ENCODE data around the gene ZBTB20.

The ZBTB20 gene

DNA sequence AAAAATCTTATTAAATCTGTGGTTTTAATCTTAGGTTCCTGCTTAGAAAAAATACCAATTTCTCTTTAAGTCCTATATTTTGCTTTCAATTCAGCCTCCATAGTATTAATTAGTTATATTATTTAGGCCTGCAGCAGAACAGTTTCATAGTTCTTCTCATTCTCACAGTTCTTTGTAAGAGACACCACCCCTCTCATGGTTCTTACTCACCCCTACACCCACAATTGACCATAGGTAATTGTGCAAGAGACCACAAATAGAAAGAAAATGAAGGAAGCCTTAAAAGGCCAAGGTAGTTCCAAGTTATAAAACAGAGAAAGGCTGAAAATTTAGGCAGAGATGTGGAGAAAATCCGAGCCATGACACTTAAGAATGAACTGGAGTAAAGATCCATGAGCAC, 438.0 kb downstream of the ZBTB20 start:
- no peak overlapping the region for H3K4me2 ChIP-seq (ENCODE audit: low read depth, low read length, poor library complexity, severe bottlenecking)
- no peaks in the 10 kb centered on the region for H3K9me2 ChIP-seq (replicated peaks; ENCODE audit: insufficient read depth, low read length)
- no peaks in the 10 kb centered on the region for H3K36me3 ChIP-seq (ENCODE audit: low read length)
- H3K27me3 ChIP-seq (ENCODE audit: low read length): no peaks in the 10 kb centered on the region
- H3K27ac ChIP-seq (ENCODE audit: low read depth, low read length): no peak overlapping the region
- no peak overlapping the region for H3K4me3 ChIP-seq (ENCODE audit: insufficient read depth, low read length, poor library complexity, severe bottlenecking)
- H4K20me1 ChIP-seq (ENCODE audit: low read depth, low read length): no peaks in the 10 kb centered on the region
- TF ChIP-seq EZH2phosphoT487 (conservative IDR thresholded peaks at IDR 0.05; ENCODE audit: low read length): no peak
- TF ChIP-seq, protein P1, sequence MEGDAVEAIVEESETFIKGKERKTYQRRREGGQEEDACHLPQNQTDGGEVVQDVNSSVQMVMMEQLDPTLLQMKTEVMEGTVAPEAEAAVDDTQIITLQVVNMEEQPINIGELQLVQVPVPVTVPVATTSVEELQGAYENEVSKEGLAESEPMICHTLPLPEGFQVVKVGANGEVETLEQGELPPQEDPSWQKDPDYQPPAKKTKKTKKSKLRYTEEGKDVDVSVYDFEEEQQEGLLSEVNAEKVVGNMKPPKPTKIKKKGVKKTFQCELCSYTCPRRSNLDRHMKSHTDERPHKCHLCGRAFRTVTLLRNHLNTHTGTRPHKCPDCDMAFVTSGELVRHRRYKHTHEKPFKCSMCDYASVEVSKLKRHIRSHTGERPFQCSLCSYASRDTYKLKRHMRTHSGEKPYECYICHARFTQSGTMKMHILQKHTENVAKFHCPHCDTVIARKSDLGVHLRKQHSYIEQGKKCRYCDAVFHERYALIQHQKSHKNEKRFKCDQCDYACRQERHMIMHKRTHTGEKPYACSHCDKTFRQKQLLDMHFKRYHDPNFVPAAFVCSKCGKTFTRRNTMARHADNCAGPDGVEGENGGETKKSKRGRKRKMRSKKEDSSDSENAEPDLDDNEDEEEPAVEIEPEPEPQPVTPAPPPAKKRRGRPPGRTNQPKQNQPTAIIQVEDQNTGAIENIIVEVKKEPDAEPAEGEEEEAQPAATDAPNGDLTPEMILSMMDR (IDR thresholded peaks at IDR 0.05; ENCODE audit: insufficient read depth, low read length, poor library complexity, severe bottlenecking): no peak
- no peaks in the 10 kb centered on the region for H3K79me2 ChIP-seq (ENCODE audit: insufficient read depth, low read length)
- no peak overlapping the region for H2AFZ ChIP-seq (ENCODE audit: low read depth, low read length, severe bottlenecking)
- no peak overlapping the region for H3K9ac ChIP-seq (ENCODE audit: low read length)
- H3F3A ChIP-seq (ENCODE audit: insufficient read depth): no peaks in the 10 kb centered on the region
- H3K9me3 ChIP-seq (ENCODE audit: insufficient read depth, low read length): no peaks in the 10 kb centered on the region

DNA sequence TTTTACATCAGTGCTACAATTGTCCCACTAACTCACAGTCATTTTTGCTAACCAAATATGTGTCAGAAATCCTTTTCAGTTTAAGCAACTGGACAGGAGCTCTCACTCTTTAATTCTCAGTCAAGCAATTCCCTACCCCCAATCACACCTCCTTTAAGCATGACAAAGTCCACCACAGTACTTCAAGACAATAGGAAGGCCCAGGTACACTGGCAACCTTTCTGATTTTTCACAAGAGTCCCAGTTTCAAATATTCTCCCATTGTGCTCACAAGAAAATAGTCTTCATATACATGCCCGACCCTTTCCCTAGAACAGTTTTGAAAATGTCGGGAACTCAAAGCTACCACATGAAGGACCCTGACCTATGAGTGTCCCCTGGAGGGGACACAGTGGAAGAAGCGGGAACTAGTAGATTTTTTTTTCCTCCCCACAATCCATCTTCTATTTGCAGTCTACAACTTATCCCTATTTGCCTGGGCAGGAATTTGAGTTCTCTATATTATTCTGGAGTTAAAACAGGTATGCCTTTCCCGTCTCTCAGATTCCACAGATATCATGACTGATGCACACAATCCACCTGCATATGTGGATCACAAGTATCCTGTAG, 439.7 kb downstream of the ZBTB20 start:
- no peaks in the 10 kb centered on the region for H3K36me3 ChIP-seq (ENCODE audit: low read length)
- no peak overlapping the region for H3K9ac ChIP-seq (ENCODE audit: low read length)
- no peak overlapping the region for H3K4me3 ChIP-seq (ENCODE audit: insufficient read depth, low read length, poor library complexity, severe bottlenecking)
- H2AFZ ChIP-seq (ENCODE audit: low read depth, low read length, severe bottlenecking): no peak overlapping the region
- H3K27me3 ChIP-seq (ENCODE audit: low read length): no peaks in the 10 kb centered on the region
- no peak overlapping the region for H3K4me2 ChIP-seq (ENCODE audit: low read depth, low read length, poor library complexity, severe bottlenecking)
- no peaks in the 10 kb centered on the region for H3K9me3 ChIP-seq (ENCODE audit: insufficient read depth, low read length)
- no peaks in the 10 kb centered on the region for H3K9me2 ChIP-seq (replicated peaks; ENCODE audit: insufficient read depth, low read length)
- TF ChIP-seq, protein P1 (IDR thresholded peaks at IDR 0.05; ENCODE audit: insufficient read depth, low read length, poor library complexity, severe bottlenecking): no peak
- no peak for TF ChIP-seq EZH2phosphoT487 (conservative IDR thresholded peaks at IDR 0.05; ENCODE audit: low read length)
- no peaks in the 10 kb centered on the region for H3K79me2 ChIP-seq (ENCODE audit: insufficient read depth, low read length)
- no peaks in the 10 kb centered on the region for H3F3A ChIP-seq (ENCODE audit: insufficient read depth)
- no peaks in the 10 kb centered on the region for H4K20me1 ChIP-seq (ENCODE audit: low read depth, low read length)
- no peak overlapping the region for H3K27ac ChIP-seq (ENCODE audit: low read depth, low read length)

DNA sequence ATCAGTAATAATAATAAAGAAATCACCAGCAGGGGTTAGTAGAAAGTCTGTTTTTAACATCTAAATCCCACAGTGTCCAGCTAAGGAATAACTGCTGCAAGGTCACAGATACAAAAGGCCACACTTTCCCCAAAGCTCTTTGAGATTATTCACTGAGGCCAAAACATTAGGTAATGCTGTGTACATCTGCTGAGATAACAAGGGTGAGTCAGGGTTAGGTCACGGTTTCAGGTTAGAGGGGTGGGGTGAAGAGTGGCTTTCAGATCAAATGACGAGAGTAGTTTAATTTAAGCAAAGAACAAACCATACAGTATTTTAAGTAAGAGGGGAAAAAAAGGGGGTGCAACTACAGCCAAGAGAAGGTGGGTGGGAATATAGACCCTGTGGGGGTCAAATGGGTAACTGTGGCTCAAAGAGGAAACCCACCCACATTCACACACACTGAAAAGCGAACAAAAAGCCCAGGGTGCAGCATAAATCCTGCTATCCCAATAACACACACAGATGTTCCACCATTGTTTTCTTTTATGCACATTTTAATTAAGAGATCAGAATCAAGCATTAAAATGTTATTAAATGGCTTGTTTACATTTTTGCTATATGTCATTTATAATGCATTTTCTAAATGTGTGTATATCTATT, 440.4 kb downstream of the ZBTB20 start:
- TF ChIP-seq, protein P1 (IDR thresholded peaks at IDR 0.05; ENCODE audit: insufficient read depth, low read length, poor library complexity, severe bottlenecking): no peak
- TF ChIP-seq EZH2phosphoT487 (conservative IDR thresholded peaks at IDR 0.05; ENCODE audit: low read length): no peak
- no peaks in the 10 kb centered on the region for H3K36me3 ChIP-seq (ENCODE audit: low read length)
- H3K9ac ChIP-seq (ENCODE audit: low read length): no peak overlapping the region

More for the DNA sequence above, 440.4 kb downstream of the ZBTB20 start:
- Histone ChIP-seq H3K9me3 (ENCODE audit: insufficient read depth, low read length) (no peaks in the 10 kb centered on the region), H3K79me2 (ENCODE audit: insufficient read depth, low read length) (no peaks in the 10 kb centered on the region), H3K4me3 (ENCODE audit: insufficient read depth, low read length, poor library complexity, severe bottlenecking) (no peak overlapping the region), H3F3A (ENCODE audit: insufficient read depth) (no peaks in the 10 kb centered on the region), H3K9me2 (replicated peaks; ENCODE audit: insufficient read depth, low read length) (no peaks in the 10 kb centered on the region), H3K27me3 (ENCODE audit: low read length) (no peaks in the 10 kb centered on the region), H3K4me2 (ENCODE audit: low read depth, low read length, poor library complexity, severe bottlenecking) (no peak overlapping the region), H2AFZ (ENCODE audit: low read depth, low read length, severe bottlenecking) (no peak overlapping the region), H4K20me1 (ENCODE audit: low read depth, low read length) (no peaks in the 10 kb centered on the region), H3K27ac (ENCODE audit: low read depth, low read length) (no peak overlapping the region)

All from SU-DHL-6 (cell line).